Epithelial cell of proximal tubule (primary cell): ENCODE data around the gene CD244. TPM values are rescaled to one million over a fixed set of nuclear protein-coding genes. Genes with fewer than 3 reads are reported as not detected.
"Not testable (repeated sequence)": the region's sequence is repeated elsewhere in the genome, so short reads cannot be mapped to it uniquely, and the experiment has no call there.

Experiments used
- DNase-seq: peaks from one replicate; pipeline ENCODE4 v3.0.0-alpha.2; 2011; ENCODE audit warnings: low read depth
- H3K4me3 ChIP-seq: 2 replicates; pipeline ENCODE4 v1.5.1; 2011; ENCODE audit warnings: low read depth, mild to moderate bottlenecking, low read length
- CTCF ChIP-seq: conservative IDR thresholded peaks from 2 replicates; pipeline ENCODE4 v1.5.1; 2012; ENCODE audit warnings: low read depth, mild to moderate bottlenecking, low read length
- total RNA-seq: library from RNA; depleted of rRNA; stranded (reverse); fragments of >200 nt; gene quantifications from 2 replicates; pipeline ENCODE4 v1.2.3, GENCODE V29; 2015

The CD244 gene
- total RNA-seq, 1 donor from 2014 or later, result not detected

- H3K4me3 ChIP-seq, result no peak overlapping the region
- DNase-seq, result no peak
- no peak for TF ChIP-seq CTCF
Observed at GRCh38 chr1:160904783-160905616, 42.3 kb upstream of the CD244 start.

GRCh38 chr1:160902251-160902650, 39.6 kb upstream of the CD244 start:
- H3K4me3 ChIP-seq, DNase-seq: not testable (repeated sequence)

- no peak for DNase-seq
- no peak for TF ChIP-seq CTCF
- H3K4me3 ChIP-seq, result no peak overlapping the region
Observed at GRCh38 chr1:160901768-160902167, 39.1 kb upstream of the CD244 start.

- not testable (repeated sequence) for DNase-seq, H3K4me3 ChIP-seq
Observed at GRCh38 chr1:160900683-160901082, 38.0 kb upstream of the CD244 start.

GRCh38 chr1:160894368-160895135, 31.9 kb upstream of the CD244 start:
- not testable (repeated sequence) for H3K4me3 ChIP-seq, DNase-seq

- H3K4me3 ChIP-seq, result no peak overlapping the region
- no peak for TF ChIP-seq CTCF
- DNase-seq, result no peak
Observed at GRCh38 chr1:160891474-160891873, 28.8 kb upstream of the CD244 start.

GRCh38 chr1:160888926-160889325, 26.2 kb upstream of the CD244 start:
- DNase-seq, result no peak
- no peak for TF ChIP-seq CTCF
- no peak overlapping the region for H3K4me3 ChIP-seq

GRCh38 chr1:160887071-160887470, 24.4 kb upstream of the CD244 start:
- TF ChIP-seq CTCF, result no peak
- no peak for DNase-seq
- no peak overlapping the region for H3K4me3 ChIP-seq
